GM12872 (cell line): ENCODE data around the gene DPYSL5.

Experiments
- TF ChIP-seq, protein P1 (sequence below): IDR thresholded peaks from 3 replicates; pipeline ENCODE4 v1.5.1; 2011; ENCODE audit warnings: low read depth, mild to moderate bottlenecking, low read length, moderate library complexity; ENCODE audit not compliant: insufficient read depth

The DPYSL5 gene

GRCh38 chr2:26870585-26871095, 22.7 kb downstream of the DPYSL5 start:
- TF ChIP-seq, protein P1, sequence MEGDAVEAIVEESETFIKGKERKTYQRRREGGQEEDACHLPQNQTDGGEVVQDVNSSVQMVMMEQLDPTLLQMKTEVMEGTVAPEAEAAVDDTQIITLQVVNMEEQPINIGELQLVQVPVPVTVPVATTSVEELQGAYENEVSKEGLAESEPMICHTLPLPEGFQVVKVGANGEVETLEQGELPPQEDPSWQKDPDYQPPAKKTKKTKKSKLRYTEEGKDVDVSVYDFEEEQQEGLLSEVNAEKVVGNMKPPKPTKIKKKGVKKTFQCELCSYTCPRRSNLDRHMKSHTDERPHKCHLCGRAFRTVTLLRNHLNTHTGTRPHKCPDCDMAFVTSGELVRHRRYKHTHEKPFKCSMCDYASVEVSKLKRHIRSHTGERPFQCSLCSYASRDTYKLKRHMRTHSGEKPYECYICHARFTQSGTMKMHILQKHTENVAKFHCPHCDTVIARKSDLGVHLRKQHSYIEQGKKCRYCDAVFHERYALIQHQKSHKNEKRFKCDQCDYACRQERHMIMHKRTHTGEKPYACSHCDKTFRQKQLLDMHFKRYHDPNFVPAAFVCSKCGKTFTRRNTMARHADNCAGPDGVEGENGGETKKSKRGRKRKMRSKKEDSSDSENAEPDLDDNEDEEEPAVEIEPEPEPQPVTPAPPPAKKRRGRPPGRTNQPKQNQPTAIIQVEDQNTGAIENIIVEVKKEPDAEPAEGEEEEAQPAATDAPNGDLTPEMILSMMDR = no peak

DNA sequence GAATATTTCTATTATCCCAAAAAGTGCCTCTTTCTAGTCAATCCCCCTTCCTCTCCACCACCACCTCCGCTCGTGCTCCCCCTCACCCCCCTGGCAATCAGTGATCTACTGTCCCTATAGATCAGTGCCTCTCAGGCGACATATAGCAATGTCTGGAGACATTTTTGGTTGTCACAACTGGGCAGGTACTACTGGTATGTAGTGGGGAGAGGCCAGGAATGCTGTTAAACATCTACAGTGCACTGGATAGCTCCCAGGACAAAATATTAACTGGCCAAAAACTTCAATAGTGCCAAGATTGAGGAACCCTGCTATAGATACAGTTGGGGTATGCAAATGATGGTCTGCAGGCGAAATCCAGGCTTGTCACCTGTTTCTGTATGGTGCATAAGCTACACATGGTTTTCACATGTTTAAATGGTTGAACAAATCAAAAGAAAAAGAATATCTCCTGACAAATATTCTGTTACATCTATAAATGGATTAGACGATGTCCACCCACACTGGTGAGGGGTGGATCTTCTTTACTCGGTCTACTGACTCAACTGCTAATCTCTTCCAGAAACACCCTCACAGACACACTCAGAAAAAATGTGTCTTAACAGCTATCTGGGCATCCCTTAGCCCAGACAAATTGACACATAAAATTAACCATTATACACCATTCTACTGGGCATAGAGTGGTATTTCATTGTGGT, 25.5 kb downstream of the DPYSL5 start:
- TF ChIP-seq, protein P1 = no peak

DNA sequence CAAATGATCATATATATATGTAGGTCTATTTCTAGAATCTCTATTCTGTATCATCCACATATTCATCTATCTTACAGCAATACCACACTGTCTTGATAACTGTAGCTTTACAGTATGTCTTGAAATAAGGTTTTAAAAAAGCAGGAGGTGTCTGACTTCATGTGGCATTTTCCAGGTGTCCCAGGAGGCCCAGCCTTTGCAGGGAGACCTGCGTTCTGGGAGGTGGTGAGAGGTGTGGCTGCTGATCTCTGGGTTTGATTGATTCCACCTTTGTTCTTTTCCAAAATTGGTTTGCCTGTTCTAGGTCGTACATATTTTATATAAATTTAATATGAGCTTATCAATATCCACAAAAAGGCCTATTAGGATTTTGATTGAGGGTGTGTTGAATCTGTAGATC, 26.6 kb downstream of the DPYSL5 start:
- TF ChIP-seq, protein P1 = no peak

GRCh38 chr2:26875065-26875634, 27.2 kb downstream of the DPYSL5 start:
- TF ChIP-seq, protein P1 = no peak

- TF ChIP-seq, protein P1 = no peak
These were observed 27.9 kb downstream of the DPYSL5 start for GRCh38 chr2:26875808-26876207.

GRCh38 chr2:26876260-26876659, 28.3 kb downstream of the DPYSL5 start:
- TF ChIP-seq, protein P1 = no peak

DNA sequence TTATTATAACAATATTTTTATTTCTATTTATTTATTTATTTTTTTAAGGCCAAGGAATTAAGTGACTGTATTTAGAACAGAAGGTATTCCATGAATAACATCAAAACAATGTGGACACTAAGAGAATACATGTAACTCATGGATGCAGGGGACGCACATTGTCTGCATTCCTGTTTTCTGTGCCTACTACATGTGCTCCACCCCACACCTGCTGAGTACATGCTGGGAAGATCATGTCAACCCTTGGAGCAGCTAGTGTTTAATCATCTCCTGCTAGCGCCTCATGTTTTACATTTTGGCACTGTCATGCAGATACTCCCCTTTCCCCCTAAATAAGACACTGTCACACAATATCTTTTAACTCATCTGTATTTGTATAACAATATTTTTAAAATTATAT, 29.3 kb downstream of the DPYSL5 start:
- TF ChIP-seq, protein P1 = no peak
